Measurements from ENCODE around the gene SELP. TPM values are rescaled to one million over a fixed set of nuclear protein-coding genes. Genes with fewer than 3 reads are reported as not detected.

Gene SELP
- total and polyA plus RNA-seq, 4 donors, result 1.7 to 8.1 (median 2.4) TPM

GRCh38 chr1:169650551-169650950 is 20.6 kb upstream of the SELP start:
- Histone ChIP-seq H3K9ac (ENCODE audit: low read depth in 1 of 2, low read length in 2 of 2) (no peak overlapping the region), H3K27ac (ENCODE audit: low read depth in 1 of 2, low read length in 2 of 2) (no peak overlapping the region), H3K27me3 (ENCODE audit: control insufficient read depth in 4 of 4, insufficient read depth in 4 of 4, low read length in 3 of 4) (no peaks in the 10 kb centered on the region), H3K4me3 (ENCODE audit: low read depth in 1 of 3, low read length in 3 of 3) (no peak overlapping the region), H3K36me3 (ENCODE audit: control insufficient read depth in 4 of 4, insufficient read depth in 3 of 4, low read depth in 1 of 4, low read length in 3 of 4) (no peaks in the 10 kb centered on the region), H3K4me1 (ENCODE audit: control insufficient read depth in 4 of 4, insufficient read depth in 4 of 4, low read length in 3 of 4) (no peaks in the 10 kb centered on the region), H3K9me3 (ENCODE audit: control insufficient read depth in 4 of 4, low read length in 3 of 4) (no peaks in the 10 kb centered on the region)
- TF ChIP-seq ZBTB33 (IDR thresholded peaks at IDR 0.05) (no peak), MAX (IDR thresholded peaks at IDR 0.05) (no peak), RAD21 (IDR thresholded peaks at IDR 0.05) (no peak), REST (IDR thresholded peaks at IDR 0.05) (no peak), GABPA (IDR thresholded peaks at IDR 0.05 in 1 of 2, conservative IDR thresholded peaks at IDR 0.05 in 1 of 2) (no peak), JUND (IDR thresholded peaks at IDR 0.05) (no peak), CTCF (IDR thresholded peaks at IDR 0.05; ENCODE audit: low read depth, low read length, missing input control) (no peak), FOXA1 (IDR thresholded peaks at IDR 0.05) (no peak), ATF3 (IDR thresholded peaks at IDR 0.05) (no peak), HNF4A (conservative IDR thresholded peaks at IDR 0.05) (no peak), NR2F2 (IDR thresholded peaks at IDR 0.05) (no peak), TAF1 (conservative IDR thresholded peaks at IDR 0.05) (no peak), HNF4G (IDR thresholded peaks at IDR 0.05) (no peak), YY1 (IDR thresholded peaks at IDR 0.05) (no peak), EGR1 (IDR thresholded peaks at IDR 0.05; ENCODE audit: low read depth in 2 of 2) (no peak), RXRA (IDR thresholded peaks at IDR 0.05) (no peak), SP1 (IDR thresholded peaks at IDR 0.05) (no peak), FOXA2 (IDR thresholded peaks at IDR 0.05) (no peak)
- WGBS, result 45% methylated on average over 4 of the region's 4 CpGs
- no peak for DNase-seq (ENCODE audit: low spot score)

Data from liver (tissue), 9 donors.